HT1080 (cell line): ENCODE results near the gene TMEM150A. TPM values are rescaled to one million over a fixed set of nuclear protein-coding genes. Genes with fewer than 3 reads are reported as not detected.
"Not testable (repeated sequence)": the region's sequence is repeated elsewhere in the genome, so short reads cannot be mapped to it uniquely, and the experiment has no call there.

Source experiments
- DNase-seq: peaks from one replicate; pipeline ENCODE4 v3.0.0-alpha.2; 2015; ENCODE audit warnings: low read depth
- total RNA-seq: library from RNA; depleted of rRNA; stranded (reverse); fragments of >200 nt; shearing (Covaris generic); gene quantifications from 2 replicates; pipeline ENCODE4 v1.2.3, GENCODE V29; 2014

Gene TMEM150A
- total RNA-seq, 1 experiment from 2014 or later: 9.7 TPM

GRCh38 chr2:85594715-85595300 is 7.7 kb downstream of the TMEM150A start:
- no peak for DNase-seq

DNA sequence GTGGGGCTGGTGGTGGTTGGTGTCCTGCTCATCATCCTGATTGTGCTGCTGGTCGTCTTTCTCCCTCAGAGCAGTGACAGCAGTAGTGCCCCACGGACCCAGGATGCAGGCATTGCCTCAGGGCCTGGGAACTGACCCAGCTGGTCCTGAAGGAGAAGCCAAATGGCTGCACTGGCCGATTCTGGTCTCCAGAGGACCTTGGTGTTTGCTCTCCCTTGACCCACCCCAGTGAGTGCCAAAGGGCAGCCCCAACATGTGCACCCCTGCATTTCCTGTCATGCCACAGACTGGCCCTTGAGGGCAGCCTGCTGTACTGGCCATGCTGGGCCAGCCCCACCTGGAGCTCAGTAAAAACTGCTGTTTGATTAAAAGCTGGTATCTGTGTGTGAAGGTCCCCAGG is 9.5 kb downstream of the TMEM150A start:
- no peak for DNase-seq

GRCh38 chr2:85592299-85592698 is 10.2 kb downstream of the TMEM150A start:
- DNase-seq: not testable (repeated sequence)

DNA sequence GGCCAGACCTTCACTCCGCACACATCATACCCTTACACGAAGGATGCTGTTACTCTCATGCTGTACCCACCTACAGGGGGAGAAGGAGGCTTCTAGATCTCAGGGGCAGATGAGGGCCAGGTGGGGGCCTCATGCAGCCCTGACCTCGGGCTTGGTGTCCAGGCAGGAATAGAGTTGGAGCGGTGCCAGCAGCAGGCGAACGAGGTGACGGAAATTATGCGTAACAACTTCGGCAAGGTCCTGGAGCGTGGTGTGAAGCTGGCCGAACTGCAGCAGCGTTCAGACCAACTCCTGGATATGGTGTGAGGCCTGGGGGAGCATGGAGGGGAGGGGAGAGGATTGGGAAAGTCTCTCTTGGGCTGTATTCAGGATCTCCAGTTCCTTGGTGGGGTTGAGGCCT is 10.9 kb downstream of the TMEM150A start:
- no peak for DNase-seq

DNA sequence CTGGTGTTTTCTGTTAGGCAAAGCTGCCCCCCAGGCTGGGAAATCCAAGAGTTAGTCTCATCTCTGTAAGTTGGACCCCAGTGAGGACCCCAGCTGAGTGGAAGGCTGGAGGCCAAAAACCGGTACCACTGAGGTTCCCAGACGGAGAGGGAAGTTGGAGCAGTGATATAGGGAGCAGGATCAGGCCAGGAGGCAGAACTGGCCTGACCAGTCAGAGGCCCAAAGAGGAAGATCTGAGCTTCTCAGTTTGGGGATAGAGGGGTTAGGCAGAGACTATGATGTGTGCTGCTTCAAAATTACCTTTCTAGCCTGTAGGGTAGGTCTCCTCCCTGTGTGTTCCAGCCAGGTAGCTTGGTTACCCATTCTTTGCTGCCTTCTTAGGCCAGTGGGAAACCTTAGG is 11.5 kb downstream of the TMEM150A start:
- no peak for DNase-seq

GRCh38 chr2:85589982-85590791 is 12.3 kb downstream of the TMEM150A start:
- peak; percentile 75 for DNase-seq

GRCh38 chr2:85589181-85589580 is 13.3 kb downstream of the TMEM150A start:
- DNase-seq: no peak

- DNase-seq: no peak
Measured at GRCh38 chr2:85588645-85589044, 13.9 kb downstream of the TMEM150A start.

GRCh38 chr2:85588236-85588635 is 14.3 kb downstream of the TMEM150A start:
- DNase-seq: no peak

DNA sequence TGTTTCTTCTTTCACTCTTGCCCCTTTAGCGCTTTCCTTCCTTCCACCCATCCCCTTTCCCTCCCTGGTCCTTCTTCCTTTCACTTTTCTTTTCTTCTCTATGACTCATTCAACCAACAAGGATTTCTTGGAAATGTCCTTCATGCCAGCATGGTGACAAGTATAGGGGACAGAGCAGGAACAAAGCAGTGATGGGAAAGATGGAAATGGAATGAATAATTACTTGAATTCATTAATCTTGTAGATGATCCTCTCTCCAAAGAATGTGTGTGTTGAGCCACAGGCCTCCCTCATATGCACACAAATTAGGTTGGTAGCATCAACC is 16.8 kb downstream of the TMEM150A start:
- peak; percentile 64 for DNase-seq

DNA sequence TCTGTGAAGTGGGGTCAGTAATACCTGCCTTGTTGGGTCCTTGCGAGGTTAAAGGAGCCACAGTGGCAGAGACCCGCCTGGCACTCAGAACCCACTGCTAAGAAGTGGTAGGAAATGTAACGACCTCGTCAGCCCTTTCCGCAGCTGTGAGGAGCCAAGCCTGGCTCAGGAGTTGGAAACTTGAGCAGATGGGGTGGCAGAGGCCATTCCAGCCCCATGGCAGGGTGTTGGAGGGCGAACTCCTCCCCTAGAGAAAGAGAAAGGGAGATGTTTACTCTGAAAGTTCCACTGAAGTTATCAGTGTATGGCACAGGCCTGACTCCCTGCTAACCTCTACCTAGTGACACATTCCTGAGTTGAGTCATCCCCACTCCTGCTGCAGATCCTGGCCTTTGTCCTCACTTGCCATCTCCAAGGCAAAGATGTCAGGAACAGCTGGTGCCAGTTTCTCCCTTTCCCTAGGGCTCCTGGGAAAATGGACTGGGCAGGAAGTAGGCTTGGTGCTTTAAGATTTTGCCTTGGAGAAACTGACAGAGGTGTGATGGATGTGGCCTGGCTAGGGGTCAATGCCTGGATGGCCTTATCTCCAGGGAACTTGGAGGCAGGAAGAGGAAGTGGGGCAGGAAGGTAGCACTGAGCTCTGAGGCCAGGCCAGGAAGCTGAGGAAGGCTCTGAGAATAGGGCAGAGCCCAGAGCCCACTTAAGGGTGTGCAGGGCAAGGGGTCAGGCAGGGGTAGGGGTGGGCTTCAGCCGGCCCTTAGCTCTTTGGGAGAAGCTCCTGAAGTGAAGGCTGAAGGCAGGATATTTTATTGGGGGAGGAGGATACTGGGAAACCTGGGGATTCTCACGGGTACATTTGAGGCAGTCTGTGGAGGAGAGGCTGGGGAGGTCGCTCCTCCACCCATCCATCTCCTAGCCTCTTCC is 17.4 kb downstream of the TMEM150A start:
- peak; percentile 82 for DNase-seq

DNA sequence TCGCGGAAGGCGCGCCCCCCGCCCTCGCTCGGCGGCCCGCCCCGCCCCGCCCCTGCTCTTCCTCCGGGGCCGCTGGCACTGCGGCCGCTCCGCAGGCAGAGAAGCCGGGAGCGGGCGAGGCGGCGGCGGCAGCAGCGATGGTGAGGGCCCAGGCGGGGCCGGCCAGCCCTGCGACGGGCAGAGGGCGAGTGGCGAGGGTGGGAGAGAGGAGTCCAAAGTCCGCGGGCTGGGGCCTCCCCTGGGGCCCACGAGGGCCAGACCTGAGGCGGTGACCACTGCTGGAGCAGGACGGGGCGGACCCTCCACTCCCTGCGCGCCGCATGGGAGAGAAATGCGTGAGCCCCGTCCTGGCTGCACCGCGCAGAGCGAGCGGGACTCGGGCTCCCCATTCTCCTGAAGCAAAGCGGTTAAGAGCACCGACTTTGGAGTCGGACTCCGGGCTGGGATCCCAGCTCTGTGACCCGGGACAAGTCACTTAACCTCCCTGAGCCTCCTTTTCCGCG is 18.1 kb downstream of the TMEM150A start, which contains the start of gene VAMP5:
Gene VAMP5, plus strand, starts transcription at position 78 of the 503 bp plus-strand sequence. Its CDS starts 60 bp downstream, at position 138.
- DNase-seq: no peak

GRCh38 chr2:85583667-85584353 is 18.7 kb downstream of the TMEM150A start:
- DNase-seq: no peak

- DNase-seq: no peak
Measured at GRCh38 chr2:85582492-85582891, 20.0 kb downstream of the TMEM150A start.

DNA sequence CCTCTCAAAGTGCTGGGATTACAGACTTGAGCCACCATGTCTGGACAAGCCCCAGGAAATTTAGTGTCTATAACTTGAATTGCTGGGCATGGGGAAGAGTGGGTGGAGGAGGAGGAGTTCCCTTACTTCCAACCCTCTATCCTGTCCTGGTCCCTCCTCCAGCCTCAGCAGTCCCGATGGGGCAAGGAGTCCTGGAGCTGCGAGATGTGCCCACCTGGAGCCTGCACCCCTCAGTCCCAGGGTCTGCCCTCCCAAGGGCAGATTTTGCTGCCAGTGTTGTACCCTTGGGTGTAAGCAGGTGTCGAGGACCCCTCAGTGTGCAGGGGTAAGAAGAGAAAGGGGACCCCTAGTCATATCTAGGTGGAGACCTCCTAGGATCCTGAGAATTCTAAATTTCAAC is 22.3 kb downstream of the TMEM150A start:
- no peak for DNase-seq

DNA sequence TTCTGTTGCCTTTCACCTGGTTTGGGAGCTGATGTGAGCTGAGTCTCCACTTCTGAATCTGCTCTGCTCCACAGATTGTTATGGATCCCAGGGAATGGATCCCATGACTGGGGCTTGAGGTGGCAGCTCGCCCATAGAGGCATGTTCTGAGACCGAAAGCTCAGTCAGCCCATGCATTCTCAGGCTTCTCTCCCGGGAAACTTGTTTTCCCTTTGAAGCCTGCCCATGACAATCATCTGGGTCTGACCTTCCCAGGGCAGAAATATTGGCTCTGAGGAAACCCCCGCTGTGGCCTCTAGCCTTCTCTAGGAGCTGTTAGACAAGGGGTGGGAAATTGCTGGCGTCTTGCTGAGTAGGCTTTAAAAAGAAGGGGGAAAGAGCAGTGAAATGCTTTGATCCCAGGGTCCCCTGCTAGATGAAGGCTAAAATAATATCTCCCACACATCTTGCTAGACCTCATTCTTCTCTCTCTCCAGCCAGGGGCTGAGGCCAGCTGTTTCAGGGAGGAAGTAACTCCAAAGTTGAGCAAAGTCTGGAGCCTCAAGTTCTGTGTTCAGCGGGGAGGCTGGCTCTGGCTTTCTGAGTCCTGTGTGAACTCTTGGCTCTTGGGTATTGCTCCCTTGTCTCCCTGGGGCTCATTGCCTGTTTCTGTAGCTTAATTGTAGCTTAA is 23.1 kb downstream of the TMEM150A start:
- no peak for DNase-seq

DNA sequence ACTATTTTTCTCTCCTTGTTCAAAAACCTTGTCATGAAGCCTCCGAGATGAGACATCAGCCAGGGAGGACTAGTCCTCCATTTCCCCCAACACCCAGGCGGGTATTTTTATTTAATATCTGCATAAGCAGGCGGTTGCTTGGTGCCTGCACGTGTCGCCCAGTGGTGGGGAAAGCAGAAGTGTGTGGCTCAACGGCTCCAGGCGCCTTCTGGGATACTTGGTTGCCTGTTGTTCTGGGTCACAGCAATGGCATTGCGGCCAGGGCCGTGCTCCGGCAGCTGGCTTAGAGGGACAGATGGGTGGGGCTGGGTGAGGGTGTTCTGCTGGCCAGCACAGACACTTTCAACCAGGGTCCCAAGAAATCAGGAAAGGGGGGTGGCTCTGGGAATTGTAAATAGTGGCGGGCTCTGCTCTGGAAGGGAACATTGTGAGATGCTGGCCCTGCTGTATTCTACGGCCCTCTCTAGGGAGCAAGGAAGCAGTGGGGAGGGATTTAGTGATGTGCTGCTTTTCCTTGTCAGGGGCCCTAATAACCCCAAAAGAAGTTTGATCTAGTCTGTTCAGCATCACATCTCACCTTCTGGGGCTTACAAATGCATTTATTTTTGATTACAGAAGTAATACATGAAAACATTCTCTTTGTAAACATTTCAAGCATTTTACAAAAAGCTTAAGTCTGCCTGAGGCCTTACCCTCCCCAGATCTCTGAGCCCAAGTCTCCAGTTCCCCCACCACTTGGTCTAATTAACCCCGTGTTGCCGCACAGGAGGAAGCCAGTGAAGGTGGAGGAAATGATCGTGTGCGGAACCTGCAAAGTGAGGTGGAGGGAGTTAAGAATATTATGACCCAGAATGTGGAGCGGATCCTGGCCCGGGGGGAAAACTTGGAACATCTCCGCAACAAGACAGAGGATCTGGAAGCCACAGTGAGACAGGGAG is 24.0 kb downstream of the TMEM150A start:
- DNase-seq: no peak

DNA sequence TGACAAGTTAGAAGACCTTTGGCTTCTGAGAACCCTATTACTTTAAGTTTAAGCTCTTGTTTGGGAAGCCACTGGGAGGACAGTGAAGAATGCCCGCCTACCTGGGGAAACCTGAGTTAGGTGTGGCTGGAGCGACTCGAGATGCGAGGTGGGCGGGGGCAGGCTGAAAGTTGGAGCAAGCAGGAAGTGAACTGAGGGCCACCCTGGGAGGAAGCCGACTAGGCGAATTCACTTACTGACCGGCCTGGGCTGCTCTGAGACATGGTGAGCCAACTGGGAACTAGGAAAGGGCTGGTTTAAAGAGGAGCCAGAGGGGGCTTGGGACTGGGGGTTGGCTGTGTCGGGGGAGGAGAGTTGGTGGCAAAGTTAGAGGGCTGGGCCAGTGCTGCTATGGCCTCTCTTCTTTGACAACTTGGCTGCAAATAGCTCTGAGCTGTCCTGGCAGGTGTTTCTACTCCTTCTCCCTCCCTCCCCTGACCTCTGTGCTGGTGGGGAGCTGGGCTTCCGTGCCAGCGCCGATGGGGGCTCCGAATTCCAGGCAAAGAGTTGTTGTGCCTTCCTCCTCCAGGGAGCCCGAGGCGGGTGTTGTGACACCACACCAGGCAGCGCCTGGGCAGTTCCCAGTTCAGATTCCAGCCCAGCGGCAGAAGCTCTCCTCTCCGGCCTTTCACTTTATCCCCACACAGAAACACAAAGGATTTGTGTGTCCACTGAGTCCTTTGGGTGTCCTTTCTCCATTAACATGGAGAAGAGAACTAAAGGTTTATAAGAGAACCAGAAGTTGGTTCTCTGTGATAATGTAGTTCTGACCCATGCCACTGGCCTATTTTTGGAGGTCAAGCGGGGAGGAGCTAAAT is 24.9 kb downstream of the TMEM150A start, which contains the start of gene VAMP8:
Gene VAMP8, plus strand, starts transcription at position 201 of the 857 bp plus-strand sequence. Its CDS starts 61 bp downstream, at position 262.
- no peak for DNase-seq
